AG09319 (cell line): ENCODE measurements around the gene TRHDE.
"Not testable (repeated sequence)": the region's sequence is repeated elsewhere in the genome, so short reads cannot be mapped to it uniquely, and the experiment has no call there.

Experiments
- DNase-seq: peaks from one replicate; pipeline ENCODE4 v3.0.0-alpha.2; 2010; ENCODE audit warnings: low read depth; ENCODE audit errors: extremely low read depth
- TF ChIP-seq, protein P1 (sequence below): IDR thresholded peaks from 2 replicates; pipeline ENCODE4 v1.5.1; 2011; ENCODE audit warnings: low read depth, mild to moderate bottlenecking, inconsistent platforms, low read length, moderate library complexity

Gene TRHDE

DNA sequence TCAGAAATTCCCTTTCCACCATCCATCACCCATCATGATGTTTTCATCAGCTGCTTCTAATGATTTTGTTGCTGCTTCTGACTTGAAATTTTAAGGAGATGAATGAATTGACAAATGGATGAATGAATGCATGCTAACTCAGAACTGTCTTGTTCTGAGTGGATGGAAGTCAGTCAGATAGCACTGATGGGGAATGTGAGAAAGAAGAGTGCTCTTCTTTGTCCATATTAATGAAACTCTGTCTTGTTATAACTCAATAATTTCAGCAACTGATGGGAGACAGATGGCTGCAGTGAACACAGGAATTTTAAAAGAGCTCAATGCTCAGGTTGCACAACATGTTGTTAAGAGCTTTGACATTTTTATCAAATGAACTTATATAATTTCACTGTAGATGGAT is 422.0 kb downstream of the TRHDE start:
- DNase-seq: no peak
- TF ChIP-seq, protein P1, sequence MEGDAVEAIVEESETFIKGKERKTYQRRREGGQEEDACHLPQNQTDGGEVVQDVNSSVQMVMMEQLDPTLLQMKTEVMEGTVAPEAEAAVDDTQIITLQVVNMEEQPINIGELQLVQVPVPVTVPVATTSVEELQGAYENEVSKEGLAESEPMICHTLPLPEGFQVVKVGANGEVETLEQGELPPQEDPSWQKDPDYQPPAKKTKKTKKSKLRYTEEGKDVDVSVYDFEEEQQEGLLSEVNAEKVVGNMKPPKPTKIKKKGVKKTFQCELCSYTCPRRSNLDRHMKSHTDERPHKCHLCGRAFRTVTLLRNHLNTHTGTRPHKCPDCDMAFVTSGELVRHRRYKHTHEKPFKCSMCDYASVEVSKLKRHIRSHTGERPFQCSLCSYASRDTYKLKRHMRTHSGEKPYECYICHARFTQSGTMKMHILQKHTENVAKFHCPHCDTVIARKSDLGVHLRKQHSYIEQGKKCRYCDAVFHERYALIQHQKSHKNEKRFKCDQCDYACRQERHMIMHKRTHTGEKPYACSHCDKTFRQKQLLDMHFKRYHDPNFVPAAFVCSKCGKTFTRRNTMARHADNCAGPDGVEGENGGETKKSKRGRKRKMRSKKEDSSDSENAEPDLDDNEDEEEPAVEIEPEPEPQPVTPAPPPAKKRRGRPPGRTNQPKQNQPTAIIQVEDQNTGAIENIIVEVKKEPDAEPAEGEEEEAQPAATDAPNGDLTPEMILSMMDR: no peak

DNA sequence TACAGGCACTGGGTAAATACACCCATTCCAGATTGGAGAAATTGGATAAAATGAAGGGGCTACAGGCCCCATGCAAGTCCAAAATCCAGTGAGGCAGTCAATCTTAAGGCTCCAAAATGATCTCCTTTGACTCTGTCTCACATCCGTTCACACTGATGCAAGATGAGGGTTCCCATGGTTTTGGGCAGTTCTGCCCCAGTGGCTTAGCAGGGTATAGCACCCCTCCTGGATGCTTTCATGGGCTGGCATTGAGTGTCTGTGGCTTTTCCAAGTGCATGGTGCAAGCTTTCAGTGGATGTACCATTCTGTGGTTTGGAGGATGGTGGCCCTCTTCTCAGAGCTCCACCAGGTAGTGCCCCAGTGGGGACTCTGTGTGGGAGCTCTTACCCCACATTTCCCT is 427.2 kb downstream of the TRHDE start:
- TF ChIP-seq, protein P1: no peak
- no peak for DNase-seq

DNA sequence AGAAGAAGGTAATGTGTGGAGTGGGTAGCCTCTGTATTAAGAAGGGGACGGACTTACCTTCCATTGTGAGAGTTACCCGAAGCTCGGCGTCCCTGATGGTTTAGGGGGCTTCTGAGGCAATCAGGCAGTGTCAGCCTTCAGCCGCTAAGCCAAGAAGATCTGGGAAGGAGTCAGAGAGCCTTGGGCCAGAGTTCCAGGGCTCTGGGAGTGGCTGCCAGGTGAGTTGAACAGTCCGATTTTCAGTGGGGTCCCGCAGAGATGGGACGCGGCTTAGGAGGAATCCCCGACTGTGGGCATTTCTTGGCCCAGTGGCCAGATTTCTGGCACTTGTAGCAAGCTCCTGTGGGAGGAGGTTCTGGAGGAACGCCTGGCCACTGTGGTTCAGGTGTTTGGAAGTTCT is 439.9 kb downstream of the TRHDE start:
- DNase-seq: not testable (repeated sequence)

DNA sequence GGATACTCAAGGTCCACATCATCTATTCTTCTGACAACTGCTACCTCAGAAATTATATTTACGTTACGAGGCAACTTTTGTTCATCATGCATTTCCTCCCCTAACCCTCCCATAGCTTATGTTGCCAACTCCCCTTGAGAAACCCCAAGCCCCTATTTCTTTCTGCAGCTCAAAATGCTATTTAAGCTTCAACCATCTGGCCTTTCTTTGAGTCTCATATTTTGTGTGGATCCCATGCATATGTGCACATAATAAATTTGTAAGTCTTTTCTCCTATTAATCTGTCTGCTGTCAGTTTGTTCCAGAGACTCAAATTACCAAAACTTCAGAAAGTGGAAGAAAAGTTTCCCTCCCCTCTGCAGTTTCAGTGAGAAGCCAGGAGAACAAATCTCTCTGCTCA is 444.1 kb downstream of the TRHDE start:
- TF ChIP-seq, protein P1: no peak

DNA sequence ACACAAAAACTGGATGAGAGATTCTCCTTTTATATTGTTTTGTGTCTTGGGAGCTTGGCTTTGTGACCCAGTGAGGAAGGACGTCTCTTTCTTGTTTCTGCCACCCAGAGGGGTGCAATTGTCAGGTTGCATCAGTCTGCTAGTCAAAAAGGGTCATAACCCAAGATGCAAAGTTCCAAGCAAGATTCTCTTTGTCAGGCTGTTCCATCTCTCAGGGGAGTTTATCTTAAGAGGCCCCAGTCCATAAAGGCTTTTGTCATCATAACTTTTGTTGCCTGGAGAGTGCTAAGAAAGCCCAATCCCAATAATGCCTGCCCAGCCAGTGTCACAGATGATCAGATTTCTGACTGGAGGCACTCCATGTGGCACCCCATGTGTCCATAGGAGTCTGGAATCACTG is 444.9 kb downstream of the TRHDE start:
- DNase-seq: no peak
- TF ChIP-seq, protein P1: no peak

More for the DNA sequence above, 444.1 kb downstream of the TRHDE start:
- no peak for DNase-seq
